NCI-H2196 (cell line): ENCODE results near the gene NUMB.
A peak's percentile ranks its signal among the peaks of the same experiment; 100 is the strongest.

Source experiments
- DNase-seq: peaks from one replicate; lab custom pipeline; 2025; ENCODE audit not compliant: unreplicated experiment; lab: John Stamatoyannopoulos, UW

Gene NUMB

GRCh38 chr14:73248108-73248868 is 210.1 kb downstream of the NUMB start:
- DNase-seq = no peak

DNA sequence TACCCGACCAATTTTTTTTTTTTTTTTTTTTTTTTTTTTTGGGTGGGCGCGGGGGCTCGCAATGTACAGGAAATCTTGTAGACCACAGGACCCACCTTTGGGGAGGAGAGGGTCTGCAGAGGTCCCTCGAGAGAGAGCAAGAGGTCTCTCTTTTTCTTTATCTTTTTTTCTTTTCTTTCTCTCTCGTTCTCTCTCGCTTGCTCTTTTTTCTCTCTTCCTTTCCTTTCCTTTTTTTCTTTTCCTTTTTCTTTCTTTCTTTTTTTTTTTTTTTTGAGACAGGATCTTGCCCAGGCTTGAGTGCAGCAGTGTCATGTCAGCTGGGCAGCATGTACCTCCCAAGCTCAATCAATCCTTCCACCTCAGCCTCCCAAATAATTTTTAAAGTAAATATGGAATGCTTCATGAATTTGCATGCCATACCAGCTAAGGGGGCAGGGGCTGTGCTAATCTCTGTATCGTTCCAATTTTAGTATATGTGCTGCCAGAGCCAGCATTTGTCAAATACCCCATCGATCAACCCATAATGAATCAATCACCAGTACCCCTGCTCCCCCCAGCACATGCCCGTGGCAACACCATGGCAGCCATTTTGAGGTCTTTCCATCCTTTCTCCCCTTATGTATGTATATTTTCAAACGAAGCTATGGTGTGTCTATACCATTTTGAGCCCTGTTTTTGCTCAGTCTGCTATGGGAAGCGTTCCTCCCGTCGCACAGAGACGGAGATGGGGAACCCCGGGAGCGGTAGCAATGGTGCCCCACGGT is 211.8 kb downstream of the NUMB start:
- no peak for DNase-seq

- peak; percentile 19 for DNase-seq
These were observed 212.6 kb downstream of the NUMB start for GRCh38 chr14:73245480-73246325.

DNA sequence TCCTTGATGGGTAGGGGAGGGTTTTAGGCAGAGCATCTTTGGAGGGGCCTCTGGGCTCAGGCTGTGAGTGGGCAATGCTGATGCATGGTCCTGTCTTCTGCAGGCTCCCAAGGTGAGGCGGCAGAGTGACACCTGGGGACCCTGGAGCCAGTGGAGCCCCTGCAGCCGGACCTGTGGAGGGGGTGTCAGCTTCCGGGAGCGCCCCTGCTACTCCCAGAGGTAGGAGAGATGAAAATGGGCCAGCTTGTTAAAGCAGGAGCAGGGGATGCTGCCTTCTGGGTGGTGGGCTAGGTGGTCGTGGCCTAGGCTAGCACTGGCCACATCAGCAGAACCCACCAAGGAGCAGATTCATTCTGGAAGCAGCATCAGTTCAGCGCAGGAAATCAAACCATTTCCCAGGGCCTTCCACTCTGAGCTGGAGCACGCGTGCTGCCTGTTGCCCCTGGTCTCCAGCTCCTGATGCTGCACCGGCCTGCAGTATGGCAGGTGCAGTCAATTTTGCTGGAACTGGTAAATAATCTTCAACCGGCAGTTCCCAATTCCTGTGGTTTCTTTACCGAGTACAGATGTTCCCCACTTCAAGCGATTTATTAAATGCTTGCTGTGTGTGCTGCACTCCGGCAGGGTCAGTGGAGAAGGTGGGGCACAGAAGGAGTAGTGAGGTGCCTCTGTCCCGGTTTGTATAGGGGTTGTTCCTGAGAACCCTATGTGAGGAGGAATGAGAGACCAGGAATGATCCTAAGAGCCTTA is 213.6 kb downstream of the NUMB start:
- DNase-seq = no peak

DNA sequence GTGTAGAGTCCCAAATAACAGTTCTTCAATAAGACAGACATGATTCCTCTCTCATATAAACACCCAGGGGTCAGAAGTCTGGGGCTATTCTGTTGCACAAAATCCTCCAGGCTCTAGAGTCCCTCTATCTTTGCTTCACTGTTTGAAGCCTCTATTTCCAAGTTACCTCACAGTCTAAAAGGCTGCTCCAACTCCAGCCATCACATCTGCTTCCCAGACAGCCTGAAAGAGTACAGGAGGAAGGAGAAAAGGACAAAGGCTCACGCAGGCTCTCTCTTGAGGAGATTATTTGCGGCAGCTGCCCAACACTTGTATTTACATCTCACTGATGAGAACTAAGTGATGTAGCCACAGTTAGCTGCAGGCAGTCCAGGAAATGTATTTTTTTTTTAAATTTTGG is 214.6 kb downstream of the NUMB start:
- DNase-seq = no peak

DNA sequence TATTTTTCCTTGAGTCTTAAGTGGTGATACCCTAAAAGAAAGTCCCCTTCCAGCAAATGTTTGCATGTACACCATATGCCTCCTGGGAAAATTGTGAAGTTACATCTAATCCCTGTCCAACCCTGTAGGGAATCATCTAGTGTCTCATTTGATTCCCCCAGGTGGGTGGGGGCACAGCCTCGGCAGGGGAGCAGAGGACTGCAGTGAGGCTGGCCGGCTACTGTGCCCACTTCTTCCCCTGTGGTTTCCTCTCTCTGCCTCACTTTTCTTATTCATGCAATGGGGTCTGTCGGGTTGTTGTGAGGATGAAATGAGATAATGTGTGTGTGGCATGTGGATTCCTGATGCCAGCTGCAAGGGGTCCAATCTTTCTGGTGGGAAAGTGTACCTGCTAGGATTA is 215.0 kb downstream of the NUMB start:
- DNase-seq = no peak

DNA sequence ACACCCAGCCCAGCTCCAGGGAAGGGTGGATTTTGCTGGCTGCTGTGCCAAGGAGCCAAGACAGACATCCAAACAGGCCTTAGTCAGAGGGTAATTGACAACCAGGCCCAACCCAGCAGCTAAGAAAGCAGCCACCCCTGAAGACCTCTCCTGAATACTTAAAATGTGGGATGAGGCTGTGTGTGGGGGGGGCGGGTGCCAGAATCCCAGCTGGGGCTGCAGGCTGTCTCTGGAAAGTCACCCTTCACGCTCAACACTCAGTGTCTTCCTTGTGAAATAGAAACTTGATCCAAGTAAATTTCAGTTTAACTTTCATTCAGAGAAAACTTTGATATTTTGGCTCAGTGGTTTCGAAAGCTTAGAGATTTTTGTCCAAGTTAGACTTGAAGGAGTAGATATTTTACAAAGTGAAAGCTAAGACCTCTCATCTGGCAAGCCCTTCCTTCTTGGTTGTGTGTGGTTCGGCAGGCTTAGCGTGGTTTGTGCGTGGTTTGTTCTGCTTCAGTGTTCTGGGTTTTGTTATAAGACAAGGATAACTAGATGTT is 215.9 kb downstream of the NUMB start:
- DNase-seq = no peak

GRCh38 chr14:73241481-73242165 is 216.7 kb downstream of the NUMB start:
- DNase-seq = no peak

GRCh38 chr14:73240816-73241480 is 217.4 kb downstream of the NUMB start:
- no peak for DNase-seq

GRCh38 chr14:73239393-73240241 is 218.7 kb downstream of the NUMB start:
- DNase-seq = no peak

- no peak for DNase-seq
These were observed 219.4 kb downstream of the NUMB start for GRCh38 chr14:73238941-73239340.

DNA sequence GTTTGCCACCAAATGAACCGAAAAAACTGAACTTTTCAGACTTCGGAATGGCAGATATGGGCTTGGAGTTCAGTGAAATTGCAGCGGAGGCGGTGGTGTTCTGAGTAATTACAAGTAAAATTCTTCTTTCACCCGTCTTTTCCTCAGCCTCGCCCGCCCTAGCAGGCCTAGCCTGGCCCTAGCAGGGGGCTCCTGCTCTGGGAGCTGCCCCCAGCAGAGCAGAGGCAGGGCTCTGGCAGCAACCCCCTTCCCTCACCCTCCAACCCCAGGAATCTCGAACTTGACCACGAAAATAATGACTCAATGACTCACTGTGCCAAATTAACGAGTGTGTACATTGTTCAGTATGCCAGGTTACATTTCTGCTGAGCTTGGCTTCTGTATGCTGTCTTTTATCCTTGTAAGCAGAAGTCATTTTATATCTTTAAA is 219.9 kb downstream of the NUMB start:
- peak; percentile 28 for DNase-seq

DNA sequence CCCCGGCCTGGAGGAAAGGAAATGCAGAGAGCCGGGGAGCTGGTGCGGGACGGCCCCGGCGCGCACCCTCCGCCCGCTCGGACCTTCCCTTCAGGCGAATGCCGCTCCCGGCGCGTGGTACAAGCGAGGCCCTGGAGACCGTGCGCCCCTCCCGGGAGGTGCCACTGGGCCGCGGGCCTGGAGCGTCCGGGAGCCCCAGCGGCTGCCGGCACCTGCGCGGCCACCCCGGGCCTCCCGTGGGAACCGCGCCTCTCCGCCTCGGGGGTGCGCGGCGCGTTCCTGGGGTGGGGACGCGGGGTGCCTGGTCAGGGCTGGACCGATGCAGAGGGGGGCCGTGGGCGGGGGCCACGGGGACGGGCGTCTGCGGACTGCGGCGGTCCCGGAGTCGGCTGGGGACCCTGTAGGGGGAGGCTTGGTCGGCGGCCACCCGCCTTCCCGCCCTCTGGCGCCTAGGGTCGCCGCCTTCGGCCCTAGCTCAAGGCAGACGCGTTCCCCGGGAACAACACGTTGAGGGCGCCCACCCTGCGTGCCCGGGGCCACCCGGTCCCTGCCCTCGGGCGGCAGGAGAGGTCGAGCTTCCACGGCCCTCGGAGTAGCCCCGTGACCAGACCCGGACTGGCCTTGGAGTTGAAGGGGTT is 220.4 kb downstream of the NUMB start:
- no peak for DNase-seq

DNA sequence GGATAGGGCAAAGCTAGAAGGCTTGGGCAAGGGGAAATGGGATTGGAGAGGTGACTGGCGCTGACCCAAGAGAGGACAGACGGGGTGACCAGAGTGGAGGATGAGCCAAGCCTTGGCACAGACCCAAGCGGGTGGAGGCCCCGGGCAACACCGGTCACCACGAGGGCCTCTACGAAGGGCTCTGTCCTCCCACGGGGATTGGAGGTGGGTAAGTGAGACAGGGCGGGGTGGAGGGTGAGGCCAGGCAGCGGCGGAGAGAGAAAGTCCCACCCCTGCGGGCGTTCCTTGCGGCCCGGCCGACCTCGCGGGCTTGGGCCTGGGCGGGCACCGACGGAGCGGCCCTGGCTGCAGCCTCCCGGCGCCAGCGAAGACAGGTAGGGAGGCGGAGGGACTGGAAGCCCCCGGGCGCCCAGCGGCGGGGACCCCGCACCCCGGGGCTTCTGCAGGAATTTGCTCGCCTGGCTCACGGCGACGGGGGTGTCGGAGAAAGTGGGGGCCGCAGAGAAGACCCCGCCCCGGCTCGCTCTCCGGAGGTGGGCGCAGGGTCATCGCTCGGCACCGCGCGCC is 221.0 kb downstream of the NUMB start, which contains the start of gene PAPLN:
PAPLN (plus strand) TSS at position 288 of the 567 bp plus-strand sequence. CDS start 2,273 bp downstream, outside the sequence.
- peak; percentile 45 for DNase-seq

DNA sequence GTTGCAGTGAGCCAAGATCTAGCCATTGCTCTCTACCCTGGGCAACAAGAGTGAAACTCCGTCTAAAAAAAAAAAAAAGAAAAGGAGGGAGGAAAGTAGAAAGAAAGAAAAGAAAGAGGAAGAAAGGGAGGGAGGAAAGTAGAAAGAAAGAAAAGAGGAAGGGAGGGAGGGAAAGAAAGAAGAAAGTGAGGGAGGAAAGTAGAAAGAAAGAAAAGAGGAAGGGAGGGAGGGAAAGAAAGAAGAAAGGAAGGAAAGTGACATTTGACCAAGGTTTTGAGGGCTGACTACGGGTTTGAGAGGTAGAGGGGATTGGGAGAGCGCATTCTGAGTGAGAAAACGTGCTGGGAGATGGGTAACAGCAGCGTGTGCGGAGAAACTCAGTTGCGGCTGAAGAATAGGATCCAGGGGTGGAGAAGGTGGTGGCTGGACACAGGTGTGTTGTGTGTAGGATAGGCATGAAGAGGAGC is 221.6 kb downstream of the NUMB start:
- no peak for DNase-seq

GRCh38 chr14:73236157-73236556 is 222.2 kb downstream of the NUMB start:
- DNase-seq = no peak

GRCh38 chr14:73235531-73236155 is 222.7 kb downstream of the NUMB start:
- no peak for DNase-seq
